Coronary artery (tissue), 2 donors: ENCODE measurements around the gene SLC2A13.

Experiments
- DNase-seq: peaks from one replicate; pipeline ENCODE4 v3.0.0-alpha.2; 2017; ENCODE audit warnings: low spot score
- H3K27ac ChIP-seq, 2 donors: fragments of 200-600 bp; sonication (generic); one replicate each; pipeline ENCODE4 v1.5.1; 2016 to 2019
- H3K4me3 ChIP-seq: fragments of 200-600 bp; sonication (generic); 2 replicates; pipeline ENCODE4 v1.5.1; 2016; ENCODE audit warnings: mild to moderate bottlenecking, moderate library complexity
- CTCF ChIP-seq: fragments of 200-600 bp; sonication (generic); IDR thresholded peaks from one replicate; pipeline ENCODE4 v1.5.1; 2019; ENCODE audit warnings: antibody characterized with exemption

SLC2A13 gene

GRCh38 chr12:40015345-40015744 lies 90.5 kb downstream of the SLC2A13 start:
- TF ChIP-seq CTCF = no peak
- Histone ChIP-seq H3K4me3 (no peak overlapping the region), H3K27ac (no peak overlapping the region)
- no peak for DNase-seq

GRCh38 chr12:40013847-40014246 lies 92.0 kb downstream of the SLC2A13 start:
- no peak for TF ChIP-seq CTCF
- DNase-seq = no peak
- no peak overlapping the region for H3K4me3 ChIP-seq
- H3K27ac ChIP-seq = no peak overlapping the region

- DNase-seq = no peak
- Histone ChIP-seq H3K4me3 (no peak overlapping the region), H3K27ac (no peak overlapping the region)
- TF ChIP-seq CTCF = no peak
Observed at GRCh38 chr12:40013292-40013691, 92.6 kb downstream of the SLC2A13 start.

GRCh38 chr12:40012711-40013110 lies 93.2 kb downstream of the SLC2A13 start:
- Histone ChIP-seq H3K27ac (no peak overlapping the region), H3K4me3 (peak overlapping the region; percentile 20)
- TF ChIP-seq CTCF = no peak
- DNase-seq = no peak

- Histone ChIP-seq H3K27ac (peak overlapping the region in 1 of 2 donors; percentile 55), H3K4me3 (peak overlapping the region; percentile 66)
- no peak for DNase-seq
- TF ChIP-seq CTCF = no peak
Observed at GRCh38 chr12:40011775-40012129, 94.1 kb downstream of the SLC2A13 start.

- Histone ChIP-seq H3K27ac (peak overlapping the region in 1 of 2 donors; percentile 55), H3K4me3 (peak overlapping the region; percentile 66)
- no peak for DNase-seq
- peak; percentile 62 for TF ChIP-seq CTCF
Observed at GRCh38 chr12:40010899-40011774, 94.7 kb downstream of the SLC2A13 start.
